H1 (cell line): Measurements from ENCODE around the gene TARS2. TPM values are rescaled to one million over a fixed set of nuclear protein-coding genes. Genes with fewer than 3 reads are reported as not detected.

Experiments
- CTCF ChIA-PET: fragments of 300-600 bp; sonication (Branson Sonifier 250); formaldehyde crosslinking; loops from one replicate; lab custom pipeline; 2021; ENCODE audit not compliant: partially characterized antibody; lab: Charles Lee
- POLR2A ChIA-PET: fragments of 300-600 bp; sonication (Branson Sonifier 250); formaldehyde crosslinking; loops from one replicate; lab custom pipeline; 2021; ENCODE audit warnings: inconsistent platforms; ENCODE audit not compliant: partially characterized antibody; lab: Charles Lee
- DNase-seq, 2 experiments: peaks; one replicate each; pipeline versions ENCODE4 v3.0.0 to v3.0.0-alpha.2; 2010 to 2022; ENCODE audit warnings: low spot score in 2 of 2, low read depth in 1 of 2, mixed read lengths in 1 of 2
- FAIRE-seq: peaks from 2 replicates; lab custom pipeline; 2011; peaks lifted over from hg19 to GRCh38; lab: Jason Lieb, UNC
- H2AFZ ChIP-seq: 2 replicates; pipeline ENCODE4 v1.8.1; 2012; ENCODE audit warnings: low read length, inconsistent platforms
- H2AK5ac ChIP-seq: 2 replicates; pipeline ENCODE4 v1.6.1; 2013; ENCODE audit warnings: low read depth, low read length
- H2BK120ac ChIP-seq: replicated peaks from 2 replicates; pipeline ENCODE3; 2013; ENCODE audit warnings: low read depth, low read length, inconsistent platforms
- H2BK12ac ChIP-seq: 2 replicates; pipeline ENCODE4 v1.6.1; 2013; ENCODE audit warnings: low read depth, low read length
- H2BK15ac ChIP-seq: 2 replicates; pipeline ENCODE4 v1.6.1; 2013; ENCODE audit warnings: low read length
- H2BK20ac ChIP-seq: 2 replicates; pipeline ENCODE4 v1.6.1; 2013; ENCODE audit warnings: low read length
- H2BK5ac ChIP-seq: 2 replicates; pipeline ENCODE4 v1.6.1; 2013; ENCODE audit warnings: low read depth, low read length
- H3K14ac ChIP-seq: 2 replicates; pipeline ENCODE4 v1.6.1; 2013; ENCODE audit warnings: inconsistent platforms; ENCODE audit not compliant: insufficient read length
- H3K18ac ChIP-seq: 2 replicates; pipeline ENCODE4 v1.6.1; 2013; ENCODE audit warnings: low read length; ENCODE audit errors: extremely low read depth
- H3K23ac ChIP-seq: 2 replicates; pipeline ENCODE4 v1.6.1; 2013; ENCODE audit warnings: inconsistent platforms; ENCODE audit not compliant: insufficient read length
- H3K23me2 ChIP-seq: 2 replicates; pipeline ENCODE4 v1.6.1; 2013; ENCODE audit warnings: low read depth, low read length
- H3K27ac ChIP-seq: 2 replicates; pipeline ENCODE4 v1.6.1; 2011; ENCODE audit warnings: low read depth, low read length, inconsistent platforms
- H3K27me3 ChIP-seq, 4 experiments: replicated peaks in 1 of 4; 1 replicate in 1 of 4; 2 replicates in 3 of 4; pipeline versions ENCODE4 v1.6.1 to v1.8.1; 2011 to 2013; ENCODE audit warnings: low read length in 3 of 4, mild to moderate bottlenecking in 3 of 4, inconsistent platforms in 2 of 4, mixed read lengths in 2 of 4, moderate library complexity in 1 of 4; ENCODE audit not compliant: control insufficient read depth in 3 of 4, insufficient read depth in 3 of 4; ENCODE audit errors: extremely low read depth in 1 of 4
- H3K36me3 ChIP-seq, 4 experiments: 2 replicates each; pipeline versions ENCODE4 v1.6.1 to v1.8.1; 2011 to 2013; ENCODE audit warnings: mild to moderate bottlenecking in 4 of 4, low read length in 3 of 4, moderate library complexity in 2 of 4, control low read depth in 1 of 4, inconsistent platforms in 1 of 4; ENCODE audit not compliant: insufficient read depth in 4 of 4, control insufficient read depth in 2 of 4
- H3K4ac ChIP-seq: replicated peaks from 2 replicates; pipeline ENCODE3; 2013; ENCODE audit warnings: low read length, low read depth, mixed read lengths, inconsistent platforms; ENCODE audit not compliant: insufficient read length
- H3K4me1 ChIP-seq, 4 experiments: replicated peaks in 1 of 4; 1 replicate in 1 of 4; 2 replicates in 3 of 4; pipeline versions ENCODE4 v1.6.1 to v1.8.1; 2011 to 2013; ENCODE audit warnings: low read length in 3 of 4, inconsistent platforms in 2 of 4, mixed read lengths in 1 of 4; ENCODE audit not compliant: insufficient read depth in 4 of 4, control insufficient read depth in 3 of 4
- H3K4me2 ChIP-seq, 2 experiments: 2 replicates each; pipeline versions ENCODE4 v1.6.1 to v1.8.1; 2011 to 2013; ENCODE audit warnings: low read depth in 2 of 2, low read length in 2 of 2, control low read depth in 1 of 2, inconsistent platforms in 1 of 2, mild to moderate bottlenecking in 1 of 2; ENCODE audit not compliant: insufficient read depth in 1 of 2
- H3K4me3 ChIP-seq, 4 experiments: fragments of 200-600, 300-600 bp in 1 of 4; sonication (generic), shearing (Covaris generic), sonication (Bioruptor Twin) in 1 of 4; 2 replicates each; pipeline versions ENCODE4 v1.5.1 to v1.8.1; 2011 to 2016; ENCODE audit warnings: low read length in 4 of 4, low read depth in 3 of 4, control low read depth in 2 of 4, inconsistent platforms in 2 of 4, mild to moderate bottlenecking in 2 of 4, mixed read lengths in 1 of 4, moderate library complexity in 1 of 4; ENCODE audit not compliant: insufficient read depth in 2 of 4; ENCODE audit errors: extremely low read depth in 1 of 4
- H3K56ac ChIP-seq: replicated peaks from 2 replicates; pipeline ENCODE3; 2013; ENCODE audit warnings: low read depth, mild to moderate bottlenecking, mixed read lengths, low read length, inconsistent platforms; ENCODE audit not compliant: insufficient read length
- H3K79me1 ChIP-seq: 2 replicates; pipeline ENCODE4 v1.6.1; 2013; ENCODE audit warnings: low read depth, low read length, control low read depth
- H3K79me2 ChIP-seq, 2 experiments: 2 replicates each; pipeline versions ENCODE4 v1.6.1 to v1.8.1; 2012 to 2013; ENCODE audit warnings: low read length in 2 of 2, mild to moderate bottlenecking in 2 of 2, inconsistent platforms in 1 of 2; ENCODE audit not compliant: insufficient read depth in 2 of 2, control insufficient read depth in 1 of 2
- H3K9ac ChIP-seq, 4 experiments: replicated peaks in 1 of 4; 1 replicate in 1 of 4; 2 replicates in 3 of 4; pipeline versions ENCODE4 v1.6.1 to v1.8.1; 2011 to 2013; ENCODE audit warnings: low read depth in 3 of 4, low read length in 3 of 4, control low read depth in 2 of 4, mild to moderate bottlenecking in 2 of 4, moderate library complexity in 2 of 4, inconsistent platforms in 1 of 4; ENCODE audit errors: extremely low read depth in 1 of 4
- H3K9me3 ChIP-seq, 2 experiments: 2 replicates each; pipeline versions ENCODE4 v1.6.1 to v1.8.1; 2012 to 2013; ENCODE audit warnings: mild to moderate bottlenecking in 2 of 2, moderate library complexity in 2 of 2, control low read depth in 1 of 2, inconsistent platforms in 1 of 2, low read depth in 1 of 2, low read length in 1 of 2, mixed read lengths in 1 of 2; ENCODE audit not compliant: insufficient read depth in 2 of 2
- H4K20me1 ChIP-seq, 2 experiments: replicated peaks in 1 of 2; 2 replicates each; pipeline versions ENCODE3 to v1.8.1; 2011 to 2013; ENCODE audit warnings: inconsistent platforms in 2 of 2, low read length in 2 of 2, mild to moderate bottlenecking in 1 of 2; ENCODE audit not compliant: insufficient read depth in 2 of 2, control insufficient read depth in 1 of 2
- H4K5ac ChIP-seq: 2 replicates; pipeline ENCODE4 v1.6.1; 2013; ENCODE audit warnings: low read length, low read depth, mixed read lengths, inconsistent platforms; ENCODE audit not compliant: insufficient read length
- H4K8ac ChIP-seq: 2 replicates; pipeline ENCODE4 v1.8.0; 2013; ENCODE audit warnings: mild to moderate bottlenecking, moderate library complexity, low read length, inconsistent platforms; ENCODE audit not compliant: insufficient read depth; ENCODE audit errors: extremely low read depth
- H4K91ac ChIP-seq: replicated peaks from 2 replicates; pipeline ENCODE3; 2013; ENCODE audit warnings: low read length, mixed read lengths, inconsistent platforms; ENCODE audit not compliant: insufficient read length
- POLR2AphosphoS5 ChIP-seq: IDR thresholded peaks from 2 replicates; pipeline ENCODE4 v1.6.1; 2011; ENCODE audit warnings: low read depth, low read length
- USF2 ChIP-seq: IDR thresholded peaks from 2 replicates; pipeline ENCODE4 v1.6.1; 2011; ENCODE audit warnings: low read length, improper control_type of control experiment
- WGBS, 2 experiments: shearing (Covaris generic) in 1 of 2; methylation state at CpG; one replicate each; pipeline versions ENCODE4 v1.1.6 to v1.1.7; 2013 to 2015; ENCODE audit warnings: low lambda C conversion rate in 2 of 2, mixed read lengths in 2 of 2, inconsistent platforms in 1 of 2, low coverage in 1 of 2, missing lambda C conversion rate in 1 of 2; ENCODE audit not compliant: insufficient replicate concordance in 2 of 2, insufficient coverage in 1 of 2, insufficient read length in 1 of 2; ENCODE audit errors: extremely low coverage in 1 of 2, missing lambda C conversion rate in 1 of 2; 5-methylcytosine and 5-hydroxymethylcytosine counted together
- polyA plus RNA-seq, 7 experiments: library from polyadenylated mRNA; depleted of rRNA in 3 of 7; stranded (reverse) in 5 of 7; unstranded in 2 of 7; fragments of >200 nt in 5 of 7; fragments of 200-250 nt in 2 of 7; gene quantifications; 1 replicate in 5 of 7; 2 replicates in 1 of 7; 4 replicates in 1 of 7; pipeline versions ENCODE4 v1.2.1 to v1.2.3, GENCODE V29; 2011 to 2013; ENCODE audit warnings: missing spikeins in 2 of 7, mixed read lengths in 2 of 7
- total RNA-seq: library from RNA; stranded (reverse); fragmentation: NEBNext Ultra II Directional; extraction: Animal tissue kit (Norgen Biotek cat#: 25700); gene quantifications from 2 replicates; pipeline ENCODE4 v1.2.1, GENCODE V29; 2021

TARS2 gene
- total and polyA plus RNA-seq, 2 of the 8 experiments (the other 6 are each of a cell fraction or from before 2014, with no cell fraction given): 38.9 to 39.1 TPM

DNA sequence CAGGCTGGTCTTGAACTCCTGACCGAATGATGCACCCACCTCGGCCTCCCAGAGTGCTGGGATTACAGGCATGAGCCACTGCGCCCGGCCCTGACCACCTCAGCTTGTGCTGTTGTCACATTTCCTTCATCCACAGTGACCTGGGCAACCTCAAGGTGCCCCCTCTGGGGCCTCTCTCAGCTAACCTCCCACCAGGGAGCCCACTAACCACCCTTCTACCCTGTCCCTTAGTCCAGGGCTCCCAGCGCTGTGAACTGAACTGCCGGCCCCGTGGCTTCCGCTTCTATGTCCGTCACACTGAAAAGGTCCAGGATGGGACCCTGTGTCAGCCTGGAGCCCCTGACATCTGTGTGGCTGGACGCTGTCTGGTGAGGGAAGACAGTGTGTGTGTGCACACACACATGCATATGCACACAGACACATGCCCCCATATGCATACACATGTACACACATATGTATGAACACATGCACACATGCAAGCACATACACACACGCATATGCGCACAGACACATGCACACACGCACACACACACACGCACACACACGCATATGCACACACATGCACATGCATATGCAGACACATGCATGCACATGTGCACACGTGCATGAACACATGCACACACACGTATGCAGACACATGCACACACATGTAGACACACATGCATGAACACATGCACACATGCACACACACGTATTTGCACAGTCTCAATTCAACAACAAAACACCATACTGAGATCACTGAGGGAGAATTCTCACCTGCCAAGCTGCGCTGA is 68.2 kb downstream of the TARS2 start:
- no peak for DNase-seq
- H2BK120ac ChIP-seq: no peak overlapping the region
- TF ChIP-seq USF2 (no peak), POLR2AphosphoS5 (peak; percentile 16; the same call in 1 of the 2 replicates)
- no peaks in the 10 kb centered on the region for H3K9me3 ChIP-seq
- H3K4ac ChIP-seq: peak overlapping the region; percentile 96
- H2AK5ac ChIP-seq: 0 out of 2 replicates have a peak overlapping the region, but pooled peaks have one; percentile 29
- H3K27ac ChIP-seq: no peak overlapping the region
- no peak for FAIRE-seq
- H3K79me2 ChIP-seq: 0 out of 4 replicates have a peak, but pooled peaks cover 0 to 4% of the 10 kb centered on the region in 2 experiments
- no peak overlapping the region for H3K18ac ChIP-seq
- H3K4me3 ChIP-seq: no peak overlapping the region
- H2AFZ ChIP-seq: no peak overlapping the region
- 0 out of 2 replicates have a peak, but pooled peaks cover 3% of the 10 kb centered on the region for H3K79me1 ChIP-seq
- no peak overlapping the region; the same call in 1 of the 2 replicates for H2BK20ac ChIP-seq
- peaks cover 0 to 6% of the 10 kb centered on the region in 2 experiments for H4K20me1 ChIP-seq
- peaks cover 2 to 21% (median 12%) of the 10 kb centered on the region in 4 experiments for H3K4me1 ChIP-seq
- peak overlapping the region; percentile 21; the same call in 1 of the 2 replicates for H2BK15ac ChIP-seq
- CTCF ChIA-PET: interaction anchor here (1.7 to 13.7 kb wide), 3 partner anchors 18 to 59 kb away, joined by 6 to 210 read pairs (median 8); no protein-coding TSS in a partner anchor
- H3K56ac ChIP-seq: no peak overlapping the region
- H4K91ac ChIP-seq: peak overlapping the region; percentile 44
- no peak overlapping the region for H3K14ac ChIP-seq
- peaks cover 0 to 4% (median 2%) of the 10 kb centered on the region in 4 experiments; a peak in 2 of 8 replicates for H3K36me3 ChIP-seq
- 93% methylated on average over 19 of the region's 19 CpGs; no CpG with 5 or more reads in 1 of the 2 experiments for WGBS, 2 experiments
- H3K23ac ChIP-seq: peak overlapping the region; percentile 41
- no peaks in the 10 kb centered on the region; a peak in 4 of 7 replicates for H3K27me3 ChIP-seq
- H3K9ac ChIP-seq: no peak overlapping the region
- H3K4me2 ChIP-seq: no peak overlapping the region
- H2BK5ac ChIP-seq: peak overlapping the region; percentile 29; the same call in 1 of the 2 replicates
- no peak overlapping the region for H4K5ac ChIP-seq
- H2BK12ac ChIP-seq: peak overlapping the region; percentile 78; the same call in 1 of the 2 replicates
- H3K23me2 ChIP-seq: no peaks in the 10 kb centered on the region; the same call in 1 of the 2 replicates
- POLR2A ChIA-PET: interaction anchor here (26.4 to 43.7 kb wide), 2 partner anchors 22 to 58 kb away, joined by 1013 to 1380 read pairs; partner anchors contain the start of genes ENSA and MCL1
- no peak overlapping the region for H4K8ac ChIP-seq
